Measurements from ENCODE around the gene UBE2A.

DNA sequence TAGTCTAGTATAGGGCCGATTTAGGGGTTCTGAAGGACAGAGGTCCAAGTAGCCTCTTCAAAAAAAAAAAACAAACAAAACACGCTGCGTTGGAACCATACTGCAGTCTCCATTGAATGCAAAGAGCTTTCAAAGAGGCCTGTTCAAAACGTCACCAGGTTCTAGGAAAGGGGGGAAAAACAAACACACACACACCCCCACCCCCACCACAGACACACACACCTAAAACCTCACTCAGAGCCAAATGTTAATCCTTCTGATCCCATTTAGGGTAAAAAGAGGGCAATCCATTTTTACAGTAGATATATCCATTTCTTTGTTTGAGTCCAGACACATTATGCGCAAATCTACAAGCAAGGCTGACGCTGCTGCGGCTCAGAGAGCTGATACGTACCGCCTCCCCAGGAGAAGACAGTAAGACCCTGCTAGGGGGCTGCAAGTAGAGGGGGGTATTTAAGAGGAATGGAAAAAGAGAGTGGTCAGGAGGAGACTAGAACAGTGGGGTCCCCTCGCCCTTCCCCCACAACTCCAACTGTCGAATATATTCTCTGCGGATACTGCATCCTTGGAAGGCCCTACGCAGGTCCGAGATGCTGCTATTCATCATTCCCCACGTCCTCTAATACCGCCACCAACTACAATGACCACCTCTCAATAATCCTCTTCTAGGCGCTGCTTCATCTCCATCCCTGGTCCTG, 30.6 kb downstream of the UBE2A start:
- TF ChIP-seq CTCF (conservative IDR thresholded peaks at IDR 0.05; ENCODE audit: low read length): no peak
- TF ChIP-seq EZH2phosphoT487 (IDR thresholded peaks at IDR 0.05; ENCODE audit: borderline replicate concordance): no peak
